Measurements from ENCODE around the gene SIRT5.

The SIRT5 gene

DNA sequence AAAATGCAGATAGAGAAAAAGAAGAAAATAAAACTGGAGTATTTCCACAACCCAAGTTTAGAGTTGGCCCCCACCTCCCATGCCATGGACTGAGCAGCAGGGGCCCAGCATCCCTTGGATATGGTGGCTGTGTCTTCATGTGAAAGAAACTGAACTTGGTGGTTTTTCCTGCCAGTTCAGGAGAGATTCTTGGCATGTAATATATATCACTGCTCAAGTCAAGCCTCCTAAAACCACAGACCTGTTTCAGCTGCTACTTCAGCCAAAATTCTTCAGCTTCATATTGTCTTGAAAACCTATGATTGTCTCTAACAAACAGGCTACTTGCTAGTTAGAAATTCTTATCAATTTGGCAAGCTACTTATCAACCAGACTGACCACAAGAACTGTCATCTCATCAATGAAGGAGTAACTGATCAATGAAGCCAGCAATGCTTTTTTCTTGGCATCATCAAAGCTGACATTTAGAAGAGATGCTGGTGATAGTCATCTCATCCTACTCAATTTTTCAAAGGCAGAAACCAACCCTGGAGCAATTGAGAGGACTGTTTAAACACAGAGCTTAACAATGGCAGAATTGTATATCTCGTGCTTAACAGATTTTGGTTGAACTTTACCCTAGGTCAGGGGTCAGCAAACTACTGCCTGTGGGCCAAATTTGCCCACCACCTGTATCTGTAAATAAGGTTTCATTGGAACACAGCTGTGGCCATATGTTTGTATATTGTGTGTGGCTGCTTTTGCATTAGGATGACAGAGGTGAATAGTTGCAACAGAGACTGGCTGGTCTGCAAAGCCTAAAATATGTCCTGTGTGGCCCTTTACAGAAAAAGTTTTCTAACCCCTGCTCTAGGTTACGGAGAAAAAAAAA, 30.4 kb downstream of the SIRT5 start:
- Histone ChIP-seq H3K36me3 (peaks cover 55% of the 10 kb centered on the region), H3K27me3 (no peaks in the 10 kb centered on the region), H3K27ac (no peak overlapping the region), H3K4me1 (ENCODE audit: control insufficient read depth in 1 of 2, insufficient read depth in 1 of 2, low read depth in 1 of 2, low read length in 1 of 2) (no peaks in the 10 kb centered on the region), H3K4me3 (ENCODE audit: low read depth in 1 of 2, low read length in 1 of 2) (no peak overlapping the region), H3K9me3 (no peaks in the 10 kb centered on the region)
- TF ChIP-seq CTCF (IDR thresholded peaks at IDR 0.05), result no peak

GRCh38 chr6:13605634-13606033, 31.2 kb downstream of the SIRT5 start:
- no peak for TF ChIP-seq CTCF (IDR thresholded peaks at IDR 0.05)
- peaks cover 54% of the 10 kb centered on the region for H3K36me3 ChIP-seq
- no peaks in the 10 kb centered on the region for H3K27me3 ChIP-seq
- no peak overlapping the region for H3K27ac ChIP-seq
- no peak overlapping the region for H3K4me3 ChIP-seq (ENCODE audit: low read depth in 1 of 2, low read length in 1 of 2)
- H3K4me1 ChIP-seq (ENCODE audit: control insufficient read depth in 1 of 2, insufficient read depth in 1 of 2, low read depth in 1 of 2, low read length in 1 of 2), result no peaks in the 10 kb centered on the region
- no peaks in the 10 kb centered on the region for H3K9me3 ChIP-seq

DNA sequence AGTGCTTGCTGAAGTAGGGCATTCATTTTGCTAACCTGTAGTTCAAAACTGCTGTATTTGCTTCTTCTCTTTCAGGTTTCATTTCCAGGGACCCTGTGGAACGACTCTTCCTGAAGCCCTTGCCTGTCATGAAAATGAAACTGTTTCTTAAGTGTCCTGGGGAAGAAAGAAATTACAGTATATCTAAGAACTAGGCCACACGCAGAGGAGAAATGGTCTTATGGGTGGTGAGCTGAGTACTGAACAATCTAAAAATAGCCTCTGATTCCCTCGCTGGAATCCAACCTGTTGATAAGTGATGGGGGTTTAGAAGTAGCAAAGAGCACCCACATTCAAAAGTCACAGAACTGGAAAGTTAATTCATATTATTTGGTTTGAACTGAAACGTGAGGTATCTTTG, 37.3 kb downstream of the SIRT5 start:
- TF ChIP-seq CTCF (IDR thresholded peaks at IDR 0.05), result no peak
- H3K4me3 ChIP-seq (ENCODE audit: low read depth in 1 of 2, low read length in 1 of 2), result no peak overlapping the region
- no peak overlapping the region for H3K27ac ChIP-seq
- no peaks in the 10 kb centered on the region for H3K9me3 ChIP-seq
- H3K27me3 ChIP-seq, result no peaks in the 10 kb centered on the region
- H3K36me3 ChIP-seq, result peaks cover 17% of the 10 kb centered on the region
- peaks cover 21 to 23% of the 10 kb centered on the region in 2 experiments for H3K4me1 ChIP-seq (ENCODE audit: control insufficient read depth in 1 of 2, insufficient read depth in 1 of 2, low read depth in 1 of 2, low read length in 1 of 2)

GRCh38 chr6:13613029-13613594, 38.7 kb downstream of the SIRT5 start:
- peaks cover 26% of the 10 kb centered on the region for H3K36me3 ChIP-seq
- no peaks in the 10 kb centered on the region for H3K27me3 ChIP-seq
- no peak for TF ChIP-seq CTCF (IDR thresholded peaks at IDR 0.05)

GRCh38 chr6:13614126-13614925, 39.9 kb downstream of the SIRT5 start:
- Histone ChIP-seq H3K36me3 (peaks cover 36% of the 10 kb centered on the region), H3K9me3 (no peaks in the 10 kb centered on the region), H3K4me1 (ENCODE audit: control insufficient read depth in 1 of 2, insufficient read depth in 1 of 2, low read depth in 1 of 2, low read length in 1 of 2) (peaks cover 28% of the 10 kb centered on the region in 2 experiments), H3K27ac (peak overlapping the region; percentile 88), H3K27me3 (no peaks in the 10 kb centered on the region), H3K4me3 (ENCODE audit: low read depth in 1 of 2, low read length in 1 of 2) (peak overlapping the region; percentile 90 to 95)
- no peak for TF ChIP-seq CTCF (IDR thresholded peaks at IDR 0.05)

More at GRCh38 chr6:13613029-13613594, 38.7 kb downstream of the SIRT5 start:
- Histone ChIP-seq H3K27ac (no peak overlapping the region), H3K4me3 (ENCODE audit: low read depth in 1 of 2, low read length in 1 of 2) (no peak overlapping the region), H3K4me1 (ENCODE audit: control insufficient read depth in 1 of 2, insufficient read depth in 1 of 2, low read depth in 1 of 2, low read length in 1 of 2) (peaks cover 28% of the 10 kb centered on the region in 2 experiments), H3K9me3 (no peaks in the 10 kb centered on the region)

Data from neutrophil (primary cell).